Activated CD4-positive, CD25-positive, alpha-beta regulatory T cell (primary cell): ENCODE data around the gene RCVRN.

ENCODE experiments used
- DNase-seq, 4 experiments: peaks; one replicate each; lab custom pipeline; 2025; lab: John Stamatoyannopoulos, UW

Gene RCVRN

GRCh38 chr17:9898812-9899211 is 6.3 kb downstream of the RCVRN start:
- DNase-seq = no peak

DNA sequence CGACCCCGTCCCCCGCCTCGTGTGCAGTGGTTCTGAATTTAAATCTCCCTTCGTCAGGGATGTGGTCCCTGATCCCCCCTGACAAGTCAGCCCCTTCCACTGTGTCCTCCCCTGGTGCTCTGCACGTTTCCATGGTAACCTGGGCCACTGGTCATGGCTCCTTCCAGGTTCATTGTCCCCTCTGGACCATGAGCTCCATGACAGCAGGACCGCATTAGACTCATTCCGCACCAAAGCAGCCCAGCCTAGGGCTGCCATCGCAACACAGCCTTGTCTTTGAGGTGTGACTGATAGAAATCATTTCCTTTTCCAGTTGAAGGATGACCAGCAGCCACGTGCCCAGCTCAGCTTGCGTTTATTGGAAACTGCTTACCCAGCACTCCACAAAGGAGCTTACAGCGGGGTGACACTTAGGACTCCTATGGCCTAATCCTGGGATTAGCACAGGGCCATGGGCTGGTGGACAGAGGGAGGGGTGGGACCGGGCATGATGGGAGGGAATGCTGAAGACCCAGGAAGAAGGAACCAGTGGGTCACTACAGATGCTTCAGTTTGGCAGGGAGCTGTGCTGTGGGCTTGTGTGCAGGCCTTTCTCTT is 7.6 kb downstream of the RCVRN start:
- no peak for DNase-seq

- no peak for DNase-seq
Measured at GRCh38 chr17:9895923-9896322, 9.1 kb downstream of the RCVRN start.

DNA sequence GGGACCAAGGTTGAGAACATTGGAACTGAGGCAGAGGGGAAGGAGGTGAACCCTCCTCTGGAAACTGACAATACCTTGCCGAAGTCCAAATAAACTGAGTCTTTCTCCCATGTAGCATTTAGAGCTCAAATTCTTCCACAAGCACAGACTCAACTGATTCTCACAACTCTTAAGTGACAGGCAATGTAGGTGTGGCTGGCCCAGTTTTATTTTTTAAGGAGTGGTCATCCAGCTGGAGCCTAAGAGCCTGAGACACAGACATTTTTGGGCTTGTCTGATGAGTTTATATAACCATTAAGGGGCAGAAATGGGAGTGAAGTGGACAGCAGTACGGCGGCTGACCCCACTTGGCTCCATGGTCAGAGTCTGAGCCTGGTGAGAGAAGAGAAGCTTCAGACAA is 10.8 kb downstream of the RCVRN start:
- no peak for DNase-seq

DNA sequence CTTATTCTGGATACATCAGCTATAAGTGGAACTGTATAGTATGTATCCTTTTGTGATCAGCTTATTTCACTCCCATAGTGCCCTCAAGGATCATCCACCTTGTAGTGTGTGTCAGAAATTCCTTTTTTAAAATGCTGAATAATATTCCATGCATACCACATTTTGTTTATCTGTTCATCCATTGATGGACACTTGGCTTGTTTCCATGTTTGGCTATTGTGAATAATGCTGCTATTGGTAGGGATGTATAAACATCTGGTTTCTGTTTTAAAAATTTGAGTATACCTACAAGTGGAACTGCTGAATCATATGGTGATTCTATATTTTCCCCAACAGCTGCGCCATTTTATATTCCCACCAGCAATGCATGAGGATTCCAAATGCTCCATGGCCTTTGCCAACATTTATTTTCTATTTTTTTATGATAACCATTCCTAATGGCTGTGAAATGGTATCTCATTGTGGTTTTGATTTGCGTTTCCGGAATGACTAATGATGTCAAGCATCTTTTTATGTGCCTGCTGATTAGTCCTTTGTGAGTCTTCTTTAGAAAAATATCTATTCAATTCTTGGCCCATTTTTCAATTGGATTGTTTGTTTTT is 11.6 kb downstream of the RCVRN start:
- no peak for DNase-seq

DNA sequence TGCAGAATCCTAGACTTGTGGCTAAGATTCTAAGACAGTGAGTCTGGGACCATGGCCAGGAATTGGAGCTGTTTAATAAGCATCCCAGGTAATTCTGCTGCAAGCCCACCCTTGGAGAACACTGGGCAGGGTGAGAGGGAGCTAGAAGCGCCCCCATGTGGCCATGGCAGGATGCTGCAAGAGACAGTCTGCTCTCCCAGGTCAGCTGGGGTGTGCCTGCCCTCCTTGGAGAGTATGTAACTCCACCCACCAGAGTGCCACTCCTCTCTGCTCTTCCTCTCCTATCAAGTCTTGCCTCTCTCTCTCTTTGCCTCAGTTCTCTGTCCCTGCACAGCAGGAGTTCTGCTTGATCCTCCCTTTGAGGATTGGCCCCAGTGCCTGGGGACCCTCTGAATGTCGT is 14.9 kb downstream of the RCVRN start:
- DNase-seq = no peak

GRCh38 chr17:9887508-9887907 is 17.6 kb downstream of the RCVRN start:
- no peak for DNase-seq

DNA sequence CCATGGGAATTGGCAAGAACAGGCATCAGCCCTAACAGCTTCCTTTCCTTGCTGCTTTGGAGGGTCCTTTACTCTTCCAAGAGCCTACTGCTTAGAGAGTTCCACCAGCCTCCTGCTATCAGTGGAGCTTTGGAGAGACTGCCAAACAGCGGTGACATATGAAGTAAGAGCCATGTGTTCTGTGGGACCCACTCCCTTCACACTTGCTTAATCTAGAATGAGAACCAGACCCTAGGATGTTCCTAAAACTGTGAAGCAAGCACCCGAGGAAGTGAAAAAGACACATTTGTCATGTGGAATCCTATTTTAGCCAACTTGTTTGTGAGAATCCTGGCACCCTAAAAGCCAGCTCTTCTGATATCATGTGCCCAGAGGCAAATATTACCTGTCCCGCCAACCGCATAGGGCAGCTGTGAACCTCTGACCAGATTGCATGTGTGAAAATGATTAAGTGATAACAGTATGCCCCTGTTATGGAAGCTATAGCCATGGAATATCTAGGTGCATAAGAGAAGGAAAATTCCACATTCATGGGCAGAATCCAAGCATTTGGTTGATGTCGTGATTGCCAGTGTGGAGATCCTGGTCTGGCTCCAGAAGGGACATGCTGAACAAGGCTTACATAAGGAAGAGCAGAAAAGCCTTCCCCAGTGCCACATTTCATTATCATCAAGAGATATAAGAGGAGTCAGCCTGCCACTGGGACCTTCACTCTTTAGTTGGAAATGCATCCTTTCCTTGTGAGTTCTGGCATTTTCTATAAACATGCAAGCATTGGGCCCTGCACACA is 18.7 kb downstream of the RCVRN start:
- DNase-seq = no peak

DNA sequence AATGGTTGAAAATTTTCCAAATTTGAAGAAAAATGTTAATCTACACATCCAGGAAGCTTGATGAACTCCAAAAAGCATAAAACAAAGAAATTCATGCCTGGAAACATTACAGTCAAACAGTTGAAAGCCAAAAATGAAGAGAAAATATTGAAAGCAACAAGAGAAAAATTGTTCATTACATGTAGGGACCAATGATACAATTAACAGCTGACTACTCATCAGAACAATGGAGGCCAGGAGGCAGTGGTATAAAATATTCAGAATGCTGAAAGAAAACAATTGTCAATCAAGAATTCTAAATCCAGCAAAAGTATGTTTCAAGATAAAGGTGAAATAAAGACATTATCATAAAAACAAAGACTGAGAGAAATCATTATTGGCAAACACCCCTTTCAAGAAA is 21.6 kb downstream of the RCVRN start:
- DNase-seq = no peak

GRCh38 chr17:9880582-9880999 is 24.5 kb downstream of the RCVRN start:
- no peak for DNase-seq

GRCh38 chr17:9878786-9879525 is 26.1 kb downstream of the RCVRN start:
- no peak for DNase-seq

DNA sequence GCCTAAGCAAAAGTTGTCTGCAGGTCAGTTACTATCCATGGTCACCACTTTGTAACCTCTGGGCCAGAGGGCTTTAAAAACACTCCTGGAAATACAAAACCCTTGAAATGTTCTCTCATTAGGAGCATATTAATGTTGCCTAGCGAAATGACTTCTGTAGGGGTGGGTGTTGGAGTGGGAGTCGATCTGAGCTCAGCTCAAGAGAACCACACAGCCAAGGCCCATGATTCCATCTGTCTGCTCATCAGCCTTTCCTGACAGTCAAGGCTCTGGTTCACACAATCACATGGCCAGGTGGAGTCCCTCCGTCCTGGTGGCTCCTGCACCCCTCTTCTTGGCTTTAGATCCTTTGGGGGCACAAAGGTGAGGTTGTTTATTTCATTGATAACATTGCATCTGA is 26.7 kb downstream of the RCVRN start:
- no peak for DNase-seq

GRCh38 chr17:9875441-9875840 is 29.6 kb downstream of the RCVRN start:
- no peak for DNase-seq

DNA sequence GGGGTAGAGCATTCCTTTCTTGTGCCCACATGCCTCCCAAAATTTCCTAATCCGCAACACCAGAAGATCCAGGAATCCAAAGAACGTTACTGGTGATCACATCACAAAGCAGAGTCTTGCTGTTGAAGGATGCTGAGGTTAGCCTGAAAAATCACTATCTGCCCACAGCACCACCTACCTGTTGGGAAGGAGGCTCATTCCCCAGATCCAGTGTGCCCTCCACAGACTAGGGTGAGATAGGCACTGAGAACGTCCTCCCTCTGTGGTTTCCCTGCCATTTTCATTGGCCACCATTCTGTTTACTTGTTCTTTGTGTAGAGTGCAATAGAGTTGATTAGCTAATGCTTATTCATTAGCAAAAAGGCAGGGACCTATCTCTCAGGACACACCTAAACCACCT is 30.3 kb downstream of the RCVRN start:
- DNase-seq = no peak

DNA sequence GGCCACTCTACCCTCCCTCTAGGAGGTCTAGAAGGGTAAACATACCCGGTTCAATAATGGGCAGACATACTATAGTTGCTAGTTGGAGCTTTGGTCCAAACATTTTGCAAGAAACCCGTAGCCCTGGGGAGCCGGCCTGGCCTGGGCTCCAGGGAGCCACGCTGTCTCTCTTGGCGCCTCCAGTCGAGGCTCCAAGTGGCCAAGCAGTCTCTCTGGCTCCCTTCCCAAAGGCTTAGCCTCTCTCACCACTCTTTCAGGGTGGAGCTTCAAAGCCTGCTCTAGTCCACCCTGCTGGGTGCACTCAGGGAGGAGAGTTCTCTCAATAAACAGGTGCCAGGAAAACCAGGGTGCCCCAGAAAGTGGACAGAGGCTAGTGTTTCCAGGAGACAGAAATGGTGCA is 32.2 kb downstream of the RCVRN start:
- no peak for DNase-seq

DNA sequence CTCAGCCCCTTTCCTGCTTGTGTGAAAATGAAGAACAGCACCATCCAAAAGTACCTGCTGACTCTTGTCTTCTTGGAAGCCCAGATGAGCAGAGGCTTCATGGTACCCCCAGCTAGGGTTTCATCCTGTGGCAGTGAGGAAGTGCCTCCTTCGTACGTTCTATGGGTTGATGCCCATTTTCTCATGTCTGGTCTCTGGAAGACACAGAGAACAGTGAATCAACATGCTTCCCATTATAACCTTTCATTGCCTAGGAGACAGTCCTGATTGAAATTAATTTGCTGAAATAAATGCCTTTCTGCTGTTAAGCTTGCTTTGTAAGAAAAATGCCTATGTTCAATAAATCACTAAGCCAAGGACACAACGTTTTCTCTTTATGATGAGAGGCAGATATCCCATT is 36.5 kb downstream of the RCVRN start:
- DNase-seq = no peak

DNA sequence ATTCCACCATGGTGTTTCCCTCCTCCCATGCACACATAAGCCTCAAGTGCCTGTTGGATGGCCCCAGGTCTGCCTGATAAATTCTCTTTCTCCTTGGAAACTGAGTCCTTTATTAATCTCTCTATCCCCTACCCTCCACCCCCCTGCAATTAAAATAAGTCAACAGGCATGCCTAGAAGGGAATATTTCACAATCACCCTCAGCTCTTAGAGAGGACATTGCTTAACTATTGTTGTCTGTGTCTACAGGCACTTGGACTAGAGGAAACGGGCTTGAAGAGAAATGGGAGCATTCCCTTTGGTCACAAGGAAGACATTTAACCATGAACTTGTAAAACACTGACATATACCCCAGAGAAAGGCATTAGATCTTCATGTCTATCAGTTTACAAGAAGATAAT is 39.5 kb downstream of the RCVRN start:
- no peak for DNase-seq

GRCh38 chr17:9862949-9863348 is 42.1 kb downstream of the RCVRN start:
- no peak for DNase-seq

DNA sequence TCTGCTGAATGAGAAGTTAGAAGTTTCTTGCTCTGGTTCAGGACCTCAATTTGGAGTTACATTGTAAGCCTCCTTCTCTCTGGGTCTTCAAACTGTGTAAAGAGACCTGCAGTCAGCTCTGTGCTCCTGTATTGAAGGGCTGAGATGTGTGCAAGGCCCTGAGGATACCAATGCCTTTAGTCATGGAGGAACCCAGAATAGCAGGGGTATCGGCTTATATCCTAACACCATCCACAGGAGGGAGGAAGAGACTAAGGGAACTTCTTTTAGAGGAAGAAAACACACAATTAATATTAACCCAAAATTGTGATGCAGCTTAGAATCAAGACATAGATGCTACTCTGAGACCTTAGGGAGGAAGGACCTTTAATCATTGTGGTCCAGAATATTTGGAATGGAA is 42.9 kb downstream of the RCVRN start:
- no peak for DNase-seq

DNA sequence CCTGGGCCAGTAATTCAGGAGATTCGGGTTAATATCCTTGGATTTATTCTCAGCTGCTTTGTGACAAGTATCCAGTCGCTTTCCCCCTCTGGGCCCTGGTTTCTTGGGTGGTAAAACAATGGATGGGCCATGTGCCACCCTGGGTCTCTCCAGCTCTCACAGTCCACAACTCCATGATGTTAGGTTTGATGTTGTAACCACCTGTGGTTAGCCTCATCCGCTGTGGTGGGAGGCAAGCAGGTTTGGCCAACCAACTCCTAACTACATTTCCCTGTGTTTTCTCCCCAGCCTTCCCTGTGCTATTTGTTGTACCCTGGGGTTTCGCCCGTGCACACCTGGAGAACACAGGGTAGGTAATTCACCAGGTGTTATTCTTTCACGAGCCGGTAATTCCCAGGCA is 44.2 kb downstream of the RCVRN start:
- DNase-seq = no peak

DNA sequence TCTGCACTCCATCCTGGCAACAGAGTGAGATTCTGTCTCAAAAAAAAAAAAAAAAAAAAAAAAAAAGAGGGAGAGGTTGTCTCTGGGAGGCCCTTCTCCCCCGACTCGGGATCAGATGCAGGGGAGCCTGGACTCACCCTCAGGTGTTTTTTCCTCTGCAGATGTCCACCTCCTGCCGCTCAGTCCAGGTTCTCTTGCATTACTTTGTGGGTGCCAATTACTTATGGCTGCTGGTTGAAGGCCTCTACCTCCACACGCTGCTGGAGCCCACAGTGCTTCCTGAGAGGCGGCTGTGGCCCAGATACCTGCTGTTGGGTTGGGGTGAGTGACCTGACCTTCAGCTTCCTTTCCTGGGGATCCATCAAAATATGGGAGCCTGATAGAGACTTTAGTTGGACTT is 45.3 kb downstream of the RCVRN start:
- no peak for DNase-seq

- DNase-seq = no peak
Measured at GRCh38 chr17:9855036-9855435, 50.0 kb downstream of the RCVRN start.

DNA sequence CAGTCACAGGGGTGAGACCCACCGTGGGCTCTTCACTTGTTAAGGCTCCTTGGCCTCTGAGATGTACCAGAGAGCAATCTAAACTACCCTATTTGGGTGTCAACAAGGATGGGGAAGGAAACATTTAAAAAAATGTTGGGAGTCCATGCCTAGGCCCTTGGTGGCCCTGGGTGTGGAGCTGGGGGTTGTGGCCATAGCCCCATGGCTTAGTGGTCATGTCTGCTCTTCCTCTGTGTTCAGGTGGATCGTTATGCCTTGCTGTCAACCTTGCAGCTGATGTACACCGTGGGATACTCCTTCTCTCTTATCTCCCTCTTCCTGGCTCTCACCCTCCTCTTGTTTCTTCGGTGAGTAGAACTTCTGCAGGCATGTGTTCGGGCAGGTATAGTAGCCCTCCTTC is 50.8 kb downstream of the RCVRN start:
- DNase-seq = no peak
